Naive thymus-derived CD4-positive, alpha-beta T cell (primary cell): ENCODE results near the gene HOXA13. TPM values are rescaled to one million over a fixed set of nuclear protein-coding genes. Genes with fewer than 3 reads are reported as not detected.

Experiments used
- ATAC-seq: fragments of 150-1000 bp; cut with Tn5 transposase; 2 replicates; pipeline ENCODE4 v1.10.0; 2021; ENCODE audit warnings: mild to moderate bottlenecking, moderate library complexity
- CTCF ChIA-PET: fragments of 350-600 bp; sonication (Branson Sonifier 250); formaldehyde crosslinking; loops from one replicate; lab custom pipeline; 2021; ENCODE audit warnings: antibody characterized with exemption; lab: Charles Lee
- POLR2A ChIA-PET: fragments of 350-600 bp; sonication (Branson Sonifier 250); formaldehyde crosslinking; loops from one replicate; lab custom pipeline; 2021; ENCODE audit warnings: antibody characterized with exemption, inconsistent platforms; lab: Charles Lee
- DNase-seq, 9 donors: peaks; one replicate each; pipeline versions ENCODE4 v3.0.0 to v3.0.0-alpha.2; 2020 to 2022; ENCODE audit warnings: mixed read lengths in 1 of 9
- H3K27ac ChIP-seq: one replicate; pipeline ENCODE4 v1.7.0; 2013; ENCODE audit warnings: mild to moderate bottlenecking, low read depth, low read length, moderate library complexity
- H3K27me3 ChIP-seq, 2 donors: one replicate each; pipeline ENCODE4 v1.7.0; 2013; ENCODE audit warnings: low read length in 2 of 2, mild to moderate bottlenecking in 2 of 2, moderate library complexity in 2 of 2; ENCODE audit not compliant: control insufficient read depth in 2 of 2, insufficient read depth in 2 of 2
- H3K36me3 ChIP-seq, 3 experiments: 1 replicate in 2 of 3; 2 replicates in 1 of 3; pipeline ENCODE4 v1.7.0; 2013; ENCODE audit warnings: low read length in 3 of 3, mild to moderate bottlenecking in 3 of 3, moderate library complexity in 1 of 3; ENCODE audit not compliant: insufficient read depth in 3 of 3, control insufficient read depth in 2 of 3
- H3K4me1 ChIP-seq, 2 donors: one replicate each; pipeline ENCODE4 v1.7.0; 2013; ENCODE audit warnings: low read length in 2 of 2, mild to moderate bottlenecking in 2 of 2, moderate library complexity in 1 of 2; ENCODE audit not compliant: control insufficient read depth in 2 of 2, insufficient read depth in 2 of 2
- H3K4me3 ChIP-seq: 2 replicates; pipeline ENCODE4 v1.7.0; 2013; ENCODE audit warnings: mild to moderate bottlenecking, low read length
- H3K9me3 ChIP-seq, 3 experiments: 1 replicate in 2 of 3; 2 replicates in 1 of 3; pipeline ENCODE4 v1.7.0; 2013; ENCODE audit warnings: low read length in 3 of 3; ENCODE audit not compliant: control insufficient read depth in 2 of 3
- H3K27ac Mint-ChIP-seq, 9 donors: one replicate each; pipeline ENCODE4 v1.8.0; 2020 to 2022; ENCODE audit warnings: mixed read lengths in 9 of 9, mild to moderate bottlenecking in 8 of 9, moderate library complexity in 5 of 9, inconsistent platforms in 2 of 9
- H3K27me3 Mint-ChIP-seq, 5 donors: one replicate each; pipeline ENCODE4 v1.8.0; 2021 to 2022; ENCODE audit warnings: mixed read lengths in 5 of 5, mild to moderate bottlenecking in 1 of 5
- H3K36me3 Mint-ChIP-seq, 5 donors: one replicate each; pipeline ENCODE4 v1.8.0; 2020 to 2022; ENCODE audit warnings: mixed read lengths in 5 of 5, mild to moderate bottlenecking in 3 of 5, inconsistent platforms in 1 of 5
- H3K4me1 Mint-ChIP-seq, 7 donors: one replicate each; pipeline ENCODE4 v1.8.0; 2020 to 2022; ENCODE audit warnings: mixed read lengths in 7 of 7, mild to moderate bottlenecking in 3 of 7, inconsistent platforms in 1 of 7
- H3K4me3 Mint-ChIP-seq, 10 donors: one replicate each; pipeline ENCODE4 v1.8.0; 2020 to 2022; ENCODE audit warnings: mild to moderate bottlenecking in 10 of 10, mixed read lengths in 10 of 10, moderate library complexity in 6 of 10, inconsistent platforms in 2 of 10
- H3K9me3 Mint-ChIP-seq, 11 donors: one replicate each; pipeline ENCODE4 v1.8.0; 2020 to 2022; ENCODE audit warnings: mixed read lengths in 11 of 11, mild to moderate bottlenecking in 4 of 11, inconsistent platforms in 1 of 11, moderate library complexity in 1 of 11
- intact Hi-C, 2 donors: fragments of 100-400 bp; cut with micrococcal nuclease; formaldehyde crosslinking; loops; one replicate each; pipeline ENCODE4 v1.15.1; 2023
- polyA plus RNA-seq, 2 donors: library from polyadenylated mRNA; unstranded; fragments of 300-500 nt; fragmentation: Illumina TruSeq; gene quantifications; one replicate each; pipeline ENCODE4 v1.2.3, GENCODE V29; 2021
- total RNA-seq, 6 experiments: library from RNA in 5 of 6; stranded (reverse) in 5 of 6; gene quantifications; 1 replicate in 5 of 6; 2 replicates in 1 of 6; pipeline ENCODE4 v1.2.3 and lab custom pipeline; 2021 to 2026

The HOXA13 gene
- total and polyA plus RNA-seq, 7 experiments from 2014 or later = not detected

DNA sequence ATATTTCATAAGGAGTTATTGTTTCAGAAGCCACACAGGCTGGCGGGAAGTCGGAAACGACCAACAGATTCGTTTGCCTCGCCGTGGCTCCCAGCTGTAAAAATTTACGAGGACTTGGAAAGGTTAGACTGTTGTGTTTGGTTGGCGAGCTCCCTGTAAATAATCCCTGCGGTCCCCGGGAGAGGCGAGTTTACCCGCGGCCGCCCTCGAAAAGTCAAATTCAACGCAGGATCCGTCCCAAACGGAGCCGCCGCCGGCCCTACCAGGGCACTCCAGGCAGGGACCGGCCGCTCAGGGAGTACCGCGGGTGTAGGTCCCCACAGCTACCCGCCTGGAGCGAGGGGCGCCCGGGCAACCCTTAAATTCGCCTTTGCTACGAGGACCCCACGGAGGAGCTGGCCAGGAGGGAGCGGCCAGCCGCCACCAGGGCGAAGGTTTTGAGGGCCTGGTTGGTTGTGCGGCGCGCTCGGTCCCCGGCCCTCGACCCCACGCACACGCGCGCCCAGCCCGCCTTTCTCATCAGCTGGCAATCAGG lies 33.8 kb downstream of the HOXA13 start:
- intact Hi-C loops = loop anchor here in 1 of 2 donors (2.0 kb wide), 1 partner anchor 19 kb away; the partner anchor contains the start of gene HOXA11
- no peak overlapping the region for H3K4me3 ChIP-seq
- H3K9me3 ChIP-seq = no peaks in the 10 kb centered on the region

DNA sequence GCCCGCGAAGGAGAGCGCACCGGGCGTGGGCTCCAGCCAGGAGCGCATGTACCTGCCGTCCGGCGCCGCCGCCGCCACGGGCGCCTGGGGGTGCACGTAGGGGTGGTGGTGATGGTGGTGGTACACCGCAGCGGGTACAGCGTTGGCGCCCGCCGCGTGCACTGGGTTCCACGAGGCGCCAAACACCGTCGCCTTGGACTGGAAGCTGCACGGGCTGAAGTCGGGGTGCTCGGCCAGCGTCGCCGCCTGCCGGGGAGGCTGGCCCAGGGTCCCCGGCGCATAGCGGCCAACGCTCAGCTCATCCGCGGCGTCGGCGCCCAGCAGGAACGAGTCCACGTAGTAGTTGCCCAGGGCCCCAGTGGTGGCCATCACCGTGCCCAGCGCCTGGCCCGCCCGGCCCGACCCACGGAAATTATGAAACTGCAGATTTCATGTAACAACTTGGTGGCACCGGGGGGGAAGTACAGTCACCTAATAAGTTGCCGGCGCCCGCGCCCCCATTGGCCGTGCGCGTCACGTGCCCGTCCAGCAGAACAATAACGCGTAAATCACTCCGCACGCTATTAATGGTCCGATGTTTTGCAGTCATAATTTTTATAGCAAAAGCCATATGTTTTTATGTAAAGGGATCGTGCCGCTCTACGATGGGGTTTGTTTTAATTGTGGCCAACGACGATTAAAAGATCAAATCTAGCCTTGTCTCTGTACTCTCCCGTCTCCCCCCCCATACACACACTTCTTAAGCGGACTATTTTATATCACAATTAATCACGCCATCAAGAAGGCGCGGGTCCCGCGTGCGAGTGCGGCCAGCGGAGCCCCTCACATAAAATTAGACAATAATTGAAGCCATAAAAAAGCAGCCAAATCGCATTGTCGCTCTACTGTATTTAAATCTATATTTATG lies 34.5 kb downstream of the HOXA13 start, which contains the start of gene HOXA9:
Gene HOXA9, minus strand, starts transcription at position 449 of the 907 bp plus-strand sequence. Its CDS starts 80 bp downstream, at position 369.
- DNase-seq (peak in 3 of 9 donors; percentile 22 to 37 (median 33)), ATAC-seq (peak; percentile 44)
- intact Hi-C loops = no loop called here
- peaks cover 34 to 67% of the 10 kb centered on the region in 2 donors for H3K27me3 ChIP-seq
- Mint-ChIP-seq H3K4me1 (peaks cover 14 to 58% (median 26%) of the 10 kb centered on the region in 7 donors), H3K36me3 (peaks cover 0 to 5% (median 5%) of the 10 kb centered on the region in 5 donors), H3K4me3 (peak within 1 kb of the TSS; percentile 20 to 75 (median 64)), H3K9me3 (peaks cover 0 to 22% (median 0%) of the 10 kb centered on the region in 11 donors), H3K27ac (peak within 1 kb of the TSS; percentile 67 to 89 (median 79)), H3K27me3 (peaks cover 61 to 83% (median 65%) of the 10 kb centered on the region in 5 donors)
- no peak within 1 kb of the TSS for H3K27ac ChIP-seq
- POLR2A ChIA-PET = interaction anchor here (1.2 kb wide), 1 partner anchor 21 kb away, joined by 4 read pairs; no protein-coding TSS in a partner anchor
- no peak within 1 kb of the TSS for H3K4me3 ChIP-seq
- peaks cover 14 to 45% of the 10 kb centered on the region in 2 donors for H3K4me1 ChIP-seq
- CTCF ChIA-PET = no interaction called here
- H3K9me3 ChIP-seq = no peaks in the 10 kb centered on the region
- no peaks in the 10 kb centered on the region for H3K36me3 ChIP-seq

More for the DNA sequence above, 33.8 kb downstream of the HOXA13 start:
- H3K27me3 Mint-ChIP-seq = peaks cover 68 to 85% (median 72%) of the 10 kb centered on the region in 5 donors
- H3K27me3 ChIP-seq = peaks cover 37 to 74% of the 10 kb centered on the region in 2 donors
- peaks cover 0 to 5% (median 5%) of the 10 kb centered on the region in 5 donors for H3K36me3 Mint-ChIP-seq
- DNase-seq = peak in 2 of 9 donors; percentile 30 to 42
- H3K27ac Mint-ChIP-seq = peak overlapping the region in 8 of 9 donors; percentile 48 to 89 (median 78)
- H3K4me1 Mint-ChIP-seq = peaks cover 14 to 59% (median 26%) of the 10 kb centered on the region in 7 donors
- no peak for ATAC-seq
- no peak overlapping the region for H3K27ac ChIP-seq
- H3K36me3 ChIP-seq = no peaks in the 10 kb centered on the region
- POLR2A ChIA-PET = interaction anchor here (0.8 to 1.2 kb wide), 2 partner anchors 13 to 21 kb away, joined by 3 to 4 read pairs; no protein-coding TSS in a partner anchor
- CTCF ChIA-PET = no interaction called here
- peaks cover 12 to 42% of the 10 kb centered on the region in 2 donors for H3K4me1 ChIP-seq
- peaks cover 0 to 23% (median 0%) of the 10 kb centered on the region in 11 donors for H3K9me3 Mint-ChIP-seq
- peak overlapping the region in 9 of 10 donors; percentile 21 to 75 (median 66) for H3K4me3 Mint-ChIP-seq

DNA sequence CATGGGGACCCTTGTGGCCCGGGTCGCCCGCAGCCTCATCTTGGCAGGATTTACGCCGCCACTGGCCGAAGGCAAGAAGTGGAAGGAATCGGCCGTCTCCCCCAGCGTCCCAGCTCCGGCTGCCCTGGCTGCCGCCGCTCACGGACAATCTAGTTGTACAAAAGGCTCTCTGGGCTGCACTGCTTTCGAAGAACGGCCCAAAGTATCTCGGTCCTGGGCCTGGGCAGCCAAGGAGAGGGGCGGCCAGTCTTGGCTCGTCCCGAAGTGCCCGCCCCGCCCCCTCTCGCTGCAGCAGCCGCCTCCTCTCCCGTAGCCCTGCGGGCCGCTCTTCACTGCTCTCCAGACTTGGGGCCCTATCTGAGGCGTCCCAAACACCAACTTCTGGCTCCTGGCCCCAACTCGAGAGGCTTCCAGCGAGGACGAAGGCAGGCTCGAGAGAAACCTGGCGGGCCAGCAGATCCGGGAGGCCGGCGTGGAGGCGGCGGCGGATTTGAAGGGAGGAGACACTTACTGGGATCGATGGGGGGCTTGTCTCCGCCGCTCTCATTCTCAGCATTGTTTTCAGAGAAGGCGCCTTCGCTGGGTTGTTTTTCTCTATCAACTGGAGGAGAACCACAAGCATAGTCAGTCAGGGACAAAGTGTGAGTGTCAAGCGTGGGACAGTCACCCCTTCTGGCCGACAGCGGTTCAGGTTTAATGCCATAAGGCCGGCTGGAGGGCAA lies 35.4 kb downstream of the HOXA13 start:
- ChIA-PET POLR2A (no interaction called here), CTCF (no interaction called here)
- no peaks in the 10 kb centered on the region for H3K9me3 ChIP-seq

DNA sequence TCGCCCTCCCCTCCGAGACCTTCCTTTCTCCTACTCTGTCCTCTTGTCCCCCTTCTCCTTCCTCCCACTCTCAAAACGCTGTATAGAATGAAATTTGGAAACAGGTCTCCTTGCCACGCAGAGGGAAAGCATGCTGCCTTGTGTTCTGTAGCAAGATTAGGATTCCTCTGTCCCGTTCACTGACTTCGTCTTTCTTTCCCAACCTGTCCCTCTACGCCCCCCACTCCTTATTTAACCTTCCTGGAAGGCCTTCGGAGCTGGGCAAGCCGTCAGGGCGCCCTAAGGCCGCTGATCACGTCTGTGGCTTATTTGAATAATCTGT lies 35.9 kb downstream of the HOXA13 start:
- Histone ChIP-seq H3K27me3 (peaks cover 42 to 68% of the 10 kb centered on the region in 2 donors), H3K4me3 (no peak overlapping the region), H3K27ac (no peak overlapping the region), H3K36me3 (no peaks in the 10 kb centered on the region), H3K4me1 (peaks cover 14 to 49% of the 10 kb centered on the region in 2 donors), H3K9me3 (no peaks in the 10 kb centered on the region)
- Mint-ChIP-seq H3K4me3 (peak overlapping the region in 4 of 10 donors; percentile 3 to 61 (median 46)), H3K27me3 (peaks cover 67 to 90% (median 71%) of the 10 kb centered on the region in 5 donors), H3K27ac (peak overlapping the region in 8 of 9 donors; percentile 5 to 69 (median 54)), H3K9me3 (peaks cover 0 to 19% (median 0%) of the 10 kb centered on the region in 11 donors), H3K4me1 (peaks cover 20 to 59% (median 30%) of the 10 kb centered on the region in 7 donors), H3K36me3 (peaks cover 0 to 5% (median 5%) of the 10 kb centered on the region in 5 donors)
- ATAC-seq (no peak), DNase-seq (no peak)
- ChIA-PET CTCF (interaction anchor here (0.6 kb wide), 1 partner anchor 116 kb away, joined by 3 read pairs; no protein-coding TSS in a partner anchor), POLR2A (no interaction called here)
- intact Hi-C loops = loop anchor here (5.0 kb wide), 5 partner anchors 33 to 1212 kb away; partner anchors contain the start of genes EVX1 (in 1 of the 2) and SNX10 (in 1 of the 2)

More for the DNA sequence above, 35.4 kb downstream of the HOXA13 start:
- peak overlapping the region in 8 of 9 donors; percentile 51 to 84 (median 66) for H3K27ac Mint-ChIP-seq
- peak in 1 of 9 donors; percentile 33 for DNase-seq
- H3K4me1 Mint-ChIP-seq = peaks cover 20 to 61% (median 30%) of the 10 kb centered on the region in 7 donors
- H3K9me3 Mint-ChIP-seq = peaks cover 0 to 20% (median 0%) of the 10 kb centered on the region in 11 donors
- H3K27me3 ChIP-seq = peaks cover 37 to 68% of the 10 kb centered on the region in 2 donors
- no peak for ATAC-seq
- no peaks in the 10 kb centered on the region for H3K36me3 ChIP-seq
- peaks cover 64 to 86% (median 66%) of the 10 kb centered on the region in 5 donors for H3K27me3 Mint-ChIP-seq
- H3K4me3 Mint-ChIP-seq = peak overlapping the region in 8 of 10 donors; percentile 5 to 63 (median 42)
- no peak overlapping the region for H3K27ac ChIP-seq
- intact Hi-C loops = loop anchor here (5.0 kb wide), 5 partner anchors 33 to 1212 kb away; partner anchors contain the start of genes EVX1 (in 1 of the 2) and SNX10 (in 1 of the 2)
- H3K36me3 Mint-ChIP-seq = peaks cover 0 to 5% (median 5%) of the 10 kb centered on the region in 5 donors
- no peak overlapping the region for H3K4me3 ChIP-seq
- H3K4me1 ChIP-seq = peaks cover 14 to 51% of the 10 kb centered on the region in 2 donors

DNA sequence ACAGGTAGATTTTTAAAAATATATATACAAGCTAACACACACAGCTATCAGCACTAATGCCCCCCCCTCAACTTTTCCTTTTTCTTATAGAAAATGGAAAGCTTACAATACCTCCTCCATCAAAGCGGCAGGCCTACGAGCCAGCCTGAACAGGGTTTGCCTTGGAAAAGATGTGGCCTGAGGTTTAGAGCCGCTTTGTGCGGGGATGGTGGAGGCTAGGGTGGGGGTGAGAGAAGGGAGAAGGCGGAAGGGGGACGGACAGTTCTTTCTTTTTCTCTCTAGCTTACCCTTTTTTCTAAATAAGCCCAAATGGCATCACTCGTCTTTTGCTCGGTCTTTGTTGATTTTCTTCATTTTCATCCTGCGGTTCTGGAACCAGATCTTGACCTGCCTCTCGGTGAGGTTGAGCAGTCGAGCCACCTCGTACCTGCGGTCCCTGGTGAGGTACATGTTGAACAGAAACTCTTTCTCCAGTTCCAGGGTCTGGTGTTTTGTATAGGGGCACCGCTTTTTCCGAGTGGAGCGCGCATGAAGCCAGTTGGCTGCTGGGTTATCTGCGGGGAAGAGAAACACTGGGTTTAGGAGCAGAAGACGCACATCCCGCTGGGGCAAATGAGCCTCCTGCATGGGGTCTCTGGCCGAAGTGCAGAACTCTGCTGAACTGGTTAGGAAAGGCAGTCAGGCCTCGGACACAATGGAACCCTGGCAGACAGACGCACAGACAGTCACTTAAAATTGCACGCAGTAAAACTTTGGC lies 36.4 kb downstream of the HOXA13 start:
- H3K27ac ChIP-seq = no peak overlapping the region
- CTCF ChIA-PET = interaction anchor here (0.6 to 3.4 kb wide), 4 partner anchors 14 to 1270 kb away, joined by 3 to 42 read pairs (median 6); no protein-coding TSS in a partner anchor
- no peaks in the 10 kb centered on the region for H3K36me3 ChIP-seq
- ATAC-seq = no peak
- DNase-seq = no peak
- Mint-ChIP-seq H3K4me1 (peaks cover 15 to 59% (median 28%) of the 10 kb centered on the region in 7 donors), H3K9me3 (peaks cover 0 to 15% (median 0%) of the 10 kb centered on the region in 11 donors), H3K36me3 (peaks cover 0 to 5% (median under 1%) of the 10 kb centered on the region in 5 donors), H3K27ac (peak overlapping the region in 8 of 9 donors; percentile 19 to 69 (median 55)), H3K27me3 (peaks cover 67 to 90% (median 71%) of the 10 kb centered on the region in 5 donors), H3K4me3 (peak overlapping the region in 3 of 10 donors; percentile 3 to 61 (median 48))
- H3K27me3 ChIP-seq = peaks cover 40 to 68% of the 10 kb centered on the region in 2 donors
- no peak overlapping the region for H3K4me3 ChIP-seq
- peaks cover 14 to 45% of the 10 kb centered on the region in 2 donors for H3K4me1 ChIP-seq
- POLR2A ChIA-PET = no interaction called here
- H3K9me3 ChIP-seq = no peaks in the 10 kb centered on the region
- intact Hi-C loops = loop anchor here (5.0 kb wide), 5 partner anchors 34 to 1211 kb away; partner anchors contain the start of genes EVX1 (in 1 of the 2) and SNX10 (in 1 of the 2)
